ENCODE measurements around the gene ZNF275.

GRCh38 chrX:153366878-153367538 lies 33.1 kb downstream of the ZNF275 start:
- no peak for TF ChIP-seq CTCF (IDR thresholded peaks at IDR 0.05; ENCODE audit: insufficient read depth, low read depth, low read length)
- TF ChIP-seq EZH2 (IDR thresholded peaks at IDR 0.05; ENCODE audit: insufficient read depth, low read length) = no peak

Measured in astrocyte (in vitro differentiated cells and primary cell).